Hematopoietic multipotent progenitor cell (in vitro differentiated cells): ENCODE data around the gene NDUFA8. TPM values are rescaled to one million over a fixed set of nuclear protein-coding genes. Genes with fewer than 3 reads are reported as not detected.

Experiments
- DNase-seq, 3 donors: peaks; one replicate each; pipeline ENCODE4 v3.0.0-alpha.2; 2011 to 2015; ENCODE audit warnings: low read depth in 2 of 3, low spot score in 2 of 3
- small RNA-seq: library from RNA; depleted of rRNA; stranded (forward); fragments of <200 nt; gene quantifications from one replicate; pipeline ENCODE3, GENCODE V24; 2012
- total RNA-seq: library from RNA; depleted of rRNA; stranded (reverse); fragments of >200 nt; gene quantifications from one replicate; pipeline ENCODE4 v1.2.3, GENCODE V29; 2012

Gene NDUFA8
- total RNA-seq, 1 donor, result 12.7 TPM

DNA sequence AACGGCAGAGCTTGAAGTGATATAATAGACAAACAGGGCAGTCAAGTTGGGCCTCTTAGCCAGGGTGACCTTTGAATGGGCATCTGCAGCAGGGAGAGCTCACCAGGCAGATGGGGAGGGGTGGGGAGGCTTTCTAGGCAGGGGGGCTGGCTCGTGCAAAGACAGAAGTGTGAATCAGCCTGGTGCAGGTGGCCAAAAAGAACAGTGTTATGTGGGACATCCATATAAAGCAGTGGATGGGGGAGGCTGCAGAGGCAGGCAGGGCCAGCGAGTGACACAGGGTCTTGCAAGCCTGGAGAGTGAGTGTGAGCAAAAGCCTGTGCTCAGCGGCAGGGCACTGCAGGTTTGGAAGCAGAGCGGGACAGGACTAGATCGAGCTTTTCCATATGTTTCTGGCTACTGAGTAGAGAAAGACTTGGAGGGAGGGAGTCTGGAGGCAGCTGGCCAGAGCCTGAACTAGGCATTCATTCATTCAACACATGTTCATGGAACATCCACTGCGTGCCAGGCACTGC lies 52.2 kb downstream of the NDUFA8 start:
- DNase-seq, result no peak

DNA sequence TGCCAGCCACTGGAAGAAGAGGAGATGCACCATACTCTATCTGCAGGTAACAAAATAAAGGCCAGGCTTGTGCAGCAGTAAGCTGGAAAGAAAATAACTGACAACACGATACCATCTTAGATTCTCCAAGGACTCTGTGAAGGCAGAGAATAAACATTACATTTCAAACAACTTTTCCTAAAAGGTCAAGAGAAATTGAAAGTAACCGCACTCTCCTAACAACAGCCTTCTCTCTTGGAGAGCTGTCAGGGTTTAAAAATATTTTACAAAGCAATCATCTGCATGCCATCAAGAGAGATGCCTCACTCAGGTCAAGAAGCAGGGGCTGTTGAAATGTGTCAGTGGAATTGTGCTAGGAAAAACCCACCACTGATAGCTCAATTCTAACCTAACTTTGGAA lies 53.0 kb downstream of the NDUFA8 start:
- no peak for DNase-seq

GRCh38 chr9:122103985-122104384 lies 55.6 kb downstream of the NDUFA8 start:
- no peak for DNase-seq

DNA sequence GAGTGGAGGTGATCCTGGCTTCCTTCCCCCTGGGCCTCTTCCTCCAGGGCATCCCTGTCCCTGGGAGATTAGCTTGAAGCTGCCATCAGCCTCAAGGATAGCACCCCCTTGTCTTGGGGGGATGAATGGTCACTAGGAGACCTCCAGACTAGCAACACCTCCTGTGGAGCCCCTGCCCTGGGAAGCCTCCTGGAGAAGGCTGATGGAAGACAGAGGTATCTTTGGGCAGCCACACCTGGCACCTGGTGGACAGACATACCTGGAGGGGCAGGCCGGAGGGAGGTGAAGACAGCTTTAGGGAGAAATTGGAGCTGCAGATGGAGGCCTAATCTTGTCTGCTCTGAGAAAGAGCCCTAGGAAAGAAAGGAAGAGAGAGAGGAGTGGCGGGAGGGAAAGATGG lies 57.4 kb downstream of the NDUFA8 start:
- DNase-seq, result no peak

DNA sequence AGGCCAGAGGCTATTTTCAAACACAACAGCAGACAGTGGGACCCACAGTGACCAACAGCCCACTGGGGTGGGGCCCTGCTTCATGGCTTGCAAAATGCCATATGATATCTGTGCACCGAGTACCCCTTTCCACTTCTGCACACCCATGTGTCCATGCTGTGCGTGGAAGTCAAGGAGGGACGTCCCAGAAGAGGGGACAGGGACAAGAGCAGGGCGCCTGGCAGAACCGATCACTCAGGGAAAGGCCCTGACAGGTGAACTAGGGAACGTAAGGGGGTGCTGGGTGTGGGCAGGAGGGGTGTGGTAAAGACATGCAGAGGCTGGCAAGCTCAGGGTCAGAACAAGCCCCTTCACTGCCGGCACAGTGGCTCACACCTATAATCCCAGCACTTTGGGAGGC lies 58.8 kb downstream of the NDUFA8 start:
- DNase-seq, result no peak

DNA sequence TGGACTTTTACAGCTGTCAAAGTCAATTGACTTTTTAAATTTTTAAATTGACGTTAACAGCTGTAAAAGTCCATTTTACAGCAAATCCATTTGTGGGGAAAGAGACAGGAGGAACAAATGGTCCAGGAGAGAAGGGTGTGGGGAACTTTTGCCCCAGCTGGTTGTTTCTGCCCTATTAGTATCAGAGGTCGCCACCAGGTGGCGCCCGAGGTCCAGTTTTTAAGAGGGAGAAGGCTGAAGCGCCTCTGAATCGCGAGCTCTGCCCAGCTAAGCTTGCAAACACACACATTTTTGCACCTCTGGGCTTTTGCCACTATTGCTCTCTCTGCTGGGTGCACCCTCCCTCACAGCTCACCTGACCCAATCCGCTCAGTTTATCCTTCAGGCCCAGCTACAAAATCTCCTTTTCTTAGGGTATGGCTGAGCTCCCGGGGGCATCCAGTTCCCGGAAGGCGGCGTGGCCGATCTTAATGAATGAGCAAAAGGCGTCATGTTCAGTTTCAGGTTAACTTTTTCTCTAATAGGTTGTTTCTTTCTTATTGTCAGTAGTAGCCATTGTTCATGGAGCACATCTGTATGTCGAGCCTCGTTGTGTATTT lies 60.2 kb downstream of the NDUFA8 start:
- DNase-seq, result peak; percentile 72 to 89 (median 77)

- no peak for DNase-seq
Measured at GRCh38 chr9:122097679-122098315, 61.8 kb downstream of the NDUFA8 start.

GRCh38 chr9:122096620-122097415 lies 62.8 kb downstream of the NDUFA8 start:
- DNase-seq, result no peak

GRCh38 chr9:122095010-122095767 lies 64.4 kb downstream of the NDUFA8 start:
- peak in 2 of 3 donors; percentile 63 to 76 for DNase-seq

Small RNA genes lying within 50 kb of the gene (small RNA-seq; reads per million reads assigned to genes)
- gene MIR4478, result not detected

Other genes with a start within 250 kb of the NDUFA8 start
- gene TTLL11, start 66.5 kb downstream of the NDUFA8 start, total RNA-seq, result 5.1 TPM
- gene MORN5, start 129 bp upstream of the NDUFA8 start, total RNA-seq, result 0.27 TPM
- 0.81 TPM for gene LHX6, start 69.2 kb upstream of the NDUFA8 start, total RNA-seq
- 3.5 TPM for gene RBM18, start 105.1 kb upstream of the NDUFA8 start, total RNA-seq
- gene MRRF, start 105.1 kb upstream of the NDUFA8 start, total RNA-seq, result 16.7 TPM
- 49.8 TPM for gene PTGS1, start 211.2 kb upstream of the NDUFA8 start, total RNA-seq